Neutrophil (primary cell): Measurements from ENCODE around the gene TMEM168.
A peak's percentile ranks its signal among the peaks of the same experiment; 100 is the strongest.
"Not testable (repeated sequence)": the region's sequence is repeated elsewhere in the genome, so short reads cannot be mapped to it uniquely, and the experiment has no call there.

ENCODE experiments used
- H3K27ac ChIP-seq: fragments of 200-600 bp; sonication (generic); 2 replicates; pipeline ENCODE4 v1.5.1; 2016; ENCODE audit warnings: mild to moderate bottlenecking, moderate library complexity
- H3K27me3 ChIP-seq: fragments of 200-600 bp; sonication (generic); 2 replicates; pipeline ENCODE4 v1.6.0; 2016; ENCODE audit warnings: mild to moderate bottlenecking
- H3K36me3 ChIP-seq: fragments of 200-600 bp; sonication (generic); 2 replicates; pipeline ENCODE4 v1.5.1; 2017
- H3K4me1 ChIP-seq, 2 experiments: fragments of 200-600 bp in 1 of 2; sonication (generic) in 1 of 2; 1 replicate in 1 of 2; 2 replicates in 1 of 2; pipeline versions ENCODE4 v1.5.1 to v1.6.1; 2013 to 2016; ENCODE audit warnings: low read depth in 1 of 2, low read length in 1 of 2, mild to moderate bottlenecking in 1 of 2, moderate library complexity in 1 of 2; ENCODE audit not compliant: control insufficient read depth in 1 of 2, insufficient read depth in 1 of 2
- H3K4me3 ChIP-seq, 2 experiments: fragments of 200-600 bp in 1 of 2; sonication (generic) in 1 of 2; 1 replicate in 1 of 2; 2 replicates in 1 of 2; pipeline ENCODE4 v1.5.1; 2013 to 2016; ENCODE audit warnings: low read depth in 1 of 2, low read length in 1 of 2, mild to moderate bottlenecking in 1 of 2, moderate library complexity in 1 of 2
- H3K9me3 ChIP-seq: fragments of 200-600 bp; sonication (generic); 2 replicates; pipeline ENCODE4 v1.5.1; 2016
- TF ChIP-seq, protein P1 (sequence below): fragments of 200-600 bp; sonication (generic); IDR thresholded peaks from 2 replicates; pipeline ENCODE4 v1.5.1; 2016; ENCODE audit warnings: antibody characterized with exemption

TMEM168 gene

GRCh38 chr7:112798274-112799159, 8.3 kb upstream of the TMEM168 start:
- Histone ChIP-seq H3K4me1 (no peaks in the 10 kb centered on the region), H3K27me3 (no peaks in the 10 kb centered on the region), H3K27ac (peak overlapping the region; percentile 42), H3K9me3 (no peaks in the 10 kb centered on the region), H3K4me3 (no peak overlapping the region), H3K36me3 (no peaks in the 10 kb centered on the region)
- TF ChIP-seq, protein P1, sequence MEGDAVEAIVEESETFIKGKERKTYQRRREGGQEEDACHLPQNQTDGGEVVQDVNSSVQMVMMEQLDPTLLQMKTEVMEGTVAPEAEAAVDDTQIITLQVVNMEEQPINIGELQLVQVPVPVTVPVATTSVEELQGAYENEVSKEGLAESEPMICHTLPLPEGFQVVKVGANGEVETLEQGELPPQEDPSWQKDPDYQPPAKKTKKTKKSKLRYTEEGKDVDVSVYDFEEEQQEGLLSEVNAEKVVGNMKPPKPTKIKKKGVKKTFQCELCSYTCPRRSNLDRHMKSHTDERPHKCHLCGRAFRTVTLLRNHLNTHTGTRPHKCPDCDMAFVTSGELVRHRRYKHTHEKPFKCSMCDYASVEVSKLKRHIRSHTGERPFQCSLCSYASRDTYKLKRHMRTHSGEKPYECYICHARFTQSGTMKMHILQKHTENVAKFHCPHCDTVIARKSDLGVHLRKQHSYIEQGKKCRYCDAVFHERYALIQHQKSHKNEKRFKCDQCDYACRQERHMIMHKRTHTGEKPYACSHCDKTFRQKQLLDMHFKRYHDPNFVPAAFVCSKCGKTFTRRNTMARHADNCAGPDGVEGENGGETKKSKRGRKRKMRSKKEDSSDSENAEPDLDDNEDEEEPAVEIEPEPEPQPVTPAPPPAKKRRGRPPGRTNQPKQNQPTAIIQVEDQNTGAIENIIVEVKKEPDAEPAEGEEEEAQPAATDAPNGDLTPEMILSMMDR, result no peak

GRCh38 chr7:112796552-112796951, 6.4 kb upstream of the TMEM168 start:
- H3K4me1 ChIP-seq, H3K4me3 ChIP-seq, H3K27me3 ChIP-seq, H3K9me3 ChIP-seq, H3K36me3 ChIP-seq, H3K27ac ChIP-seq: not testable (repeated sequence)

- no peaks in the 10 kb centered on the region for H3K9me3 ChIP-seq
- no peaks in the 10 kb centered on the region for H3K27me3 ChIP-seq
- H3K4me1 ChIP-seq, result peaks cover 16 to 18% of the 10 kb centered on the region in 2 experiments
- no peak overlapping the region for H3K27ac ChIP-seq
- TF ChIP-seq, protein P1, result no peak
- no peak overlapping the region for H3K4me3 ChIP-seq
- H3K36me3 ChIP-seq, result no peaks in the 10 kb centered on the region
Measured at GRCh38 chr7:112792441-112792840, 2.2 kb upstream of the TMEM168 start.

GRCh38 chr7:112791465-112792168, 1.4 kb upstream of the TMEM168 start:
- H3K27ac ChIP-seq, result no peak overlapping the region
- no peaks in the 10 kb centered on the region for H3K27me3 ChIP-seq
- TF ChIP-seq, protein P1, result no peak
- H3K4me3 ChIP-seq, result no peak overlapping the region
- H3K9me3 ChIP-seq, result no peaks in the 10 kb centered on the region
- peaks cover 16 to 18% of the 10 kb centered on the region in 2 experiments for H3K4me1 ChIP-seq
- H3K36me3 ChIP-seq, result no peaks in the 10 kb centered on the region

DNA sequence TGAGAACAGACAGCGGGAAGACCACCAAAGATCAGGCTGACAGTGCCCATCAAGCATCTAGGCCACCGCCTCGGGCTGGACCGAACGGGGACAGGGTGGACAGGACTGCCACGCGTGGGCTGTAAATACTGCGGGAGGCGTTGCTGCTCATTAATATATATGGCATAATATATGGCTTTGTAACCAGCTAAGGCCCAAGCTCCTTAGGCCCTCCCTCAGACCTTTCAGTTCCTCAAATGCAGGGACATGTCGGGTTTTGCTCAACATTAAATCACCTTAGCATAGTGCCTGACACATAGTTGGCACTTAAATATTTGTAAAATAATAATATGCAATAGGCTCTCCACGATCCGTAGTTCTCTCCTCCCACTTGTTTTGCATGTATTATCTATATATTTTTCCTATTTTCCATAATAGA, 402 bp upstream of the TMEM168 start:
- Histone ChIP-seq H3K4me1 (peaks cover 16 to 18% of the 10 kb centered on the region in 2 experiments), H3K27me3 (no peaks in the 10 kb centered on the region), H3K4me3 (peak overlapping the region; percentile 68 to 86), H3K36me3 (no peaks in the 10 kb centered on the region), H3K9me3 (no peaks in the 10 kb centered on the region), H3K27ac (peak overlapping the region; percentile 86)
- TF ChIP-seq, protein P1, result no peak

GRCh38 chr7:112789453-112789816, 758 bp downstream of the TMEM168 start:
- no peaks in the 10 kb centered on the region for H3K36me3 ChIP-seq
- H3K4me3 ChIP-seq, result peak overlapping the region; percentile 68 to 86
- H3K4me1 ChIP-seq, result peaks cover 16 to 18% of the 10 kb centered on the region in 2 experiments
- peak overlapping the region; percentile 86 for H3K27ac ChIP-seq
- no peaks in the 10 kb centered on the region for H3K9me3 ChIP-seq
- no peaks in the 10 kb centered on the region for H3K27me3 ChIP-seq
- TF ChIP-seq, protein P1, result no peak
